Skeletal muscle tissue (tissue), 4 donors: ENCODE data around the gene LIN7A. TPM values are rescaled to one million over a fixed set of nuclear protein-coding genes. Genes with fewer than 3 reads are reported as not detected.

Experiments
- H3K27ac ChIP-seq: one replicate; pipeline ENCODE4 v1.7.0; 2013; ENCODE audit warnings: mild to moderate bottlenecking, low read depth, low read length, inconsistent platforms
- H3K27me3 ChIP-seq, 3 donors: one replicate each; pipeline ENCODE4 v1.7.0; 2013; ENCODE audit warnings: low read length in 3 of 3; ENCODE audit not compliant: control insufficient read depth in 3 of 3, insufficient read depth in 3 of 3
- H3K36me3 ChIP-seq, 3 donors: one replicate each; pipeline ENCODE4 v1.7.0; 2013; ENCODE audit warnings: low read length in 3 of 3; ENCODE audit not compliant: control insufficient read depth in 3 of 3, insufficient read depth in 3 of 3
- H3K4me1 ChIP-seq, 3 donors: one replicate each; pipeline ENCODE4 v1.7.0; 2013; ENCODE audit warnings: low read length in 3 of 3, mild to moderate bottlenecking in 3 of 3; ENCODE audit not compliant: control insufficient read depth in 3 of 3, insufficient read depth in 3 of 3
- H3K4me3 ChIP-seq, 3 donors: one replicate each; pipeline ENCODE4 v1.7.0; 2013; ENCODE audit warnings: low read length in 3 of 3
- H3K9ac ChIP-seq, 3 donors: one replicate each; pipeline ENCODE4 v1.7.0; 2013; ENCODE audit warnings: low read length in 3 of 3, mild to moderate bottlenecking in 3 of 3, moderate library complexity in 2 of 3, low read depth in 1 of 3
- H3K9me3 ChIP-seq, 3 donors: one replicate each; pipeline ENCODE4 v1.7.0; 2013; ENCODE audit warnings: low read length in 3 of 3; ENCODE audit not compliant: control insufficient read depth in 3 of 3
- total RNA-seq: library from RNA; depleted of rRNA; stranded (reverse); fragments of >200 nt; gene quantifications from one replicate; pipeline ENCODE4 v1.2.3, GENCODE V29; 2014
- donor health status: Osteomylitis.

The LIN7A gene
- total RNA-seq, 1 donor from 2014 or later: 1.6 TPM

DNA sequence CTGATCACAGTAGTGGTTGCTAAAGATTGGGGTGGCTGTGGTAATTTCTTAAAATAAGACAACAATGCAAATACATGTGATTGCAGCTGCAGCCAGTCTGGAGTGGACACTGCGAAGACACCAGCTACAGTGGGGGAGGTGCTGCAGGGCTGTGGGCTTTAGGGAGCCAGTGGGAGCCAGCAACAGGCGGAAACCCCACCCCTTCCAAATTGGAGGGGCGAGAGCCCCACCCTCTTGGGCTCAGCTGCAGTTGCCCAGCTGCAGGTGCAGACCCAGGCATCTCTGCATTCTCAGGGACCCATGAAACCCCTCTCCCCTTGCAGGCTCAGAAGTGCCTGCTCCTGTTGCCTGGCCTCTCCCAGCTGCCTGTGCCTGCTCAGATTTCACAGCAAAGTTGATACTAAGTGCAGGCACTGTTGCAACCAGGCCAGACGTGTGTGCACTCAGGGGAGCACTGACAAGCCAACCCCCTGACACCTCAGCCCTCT, 116.2 kb downstream of the LIN7A start:
- Histone ChIP-seq H3K36me3 (no peaks in the 10 kb centered on the region), H3K9ac (no peak overlapping the region), H3K9me3 (peaks cover 0 to 2% (median 0%) of the 10 kb centered on the region in 3 donors), H3K27ac (no peak overlapping the region), H3K4me1 (no peaks in the 10 kb centered on the region), H3K27me3 (no peaks in the 10 kb centered on the region), H3K4me3 (no peak overlapping the region)

DNA sequence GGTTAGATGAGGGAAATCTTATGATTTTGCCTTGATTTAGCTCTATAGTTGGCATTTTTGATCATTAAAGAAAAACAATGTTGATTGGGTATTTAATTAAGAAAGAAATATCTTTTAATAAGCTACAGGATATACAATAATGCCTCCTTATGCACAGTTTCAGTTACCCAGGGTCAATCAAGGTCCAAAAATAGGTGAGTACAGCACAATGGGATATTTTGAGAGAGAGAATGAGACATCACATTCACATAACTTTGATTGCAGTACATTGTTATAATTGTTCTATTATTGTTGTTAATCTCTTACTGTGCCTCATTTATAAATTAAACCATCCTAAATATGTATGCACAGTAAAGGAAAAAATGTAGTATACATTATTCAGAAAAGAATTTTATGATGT, 118.9 kb downstream of the LIN7A start:
- H3K36me3 ChIP-seq: no peaks in the 10 kb centered on the region
- no peak overlapping the region for H3K9ac ChIP-seq
- no peak overlapping the region for H3K4me3 ChIP-seq
- H3K27me3 ChIP-seq: no peaks in the 10 kb centered on the region
- H3K27ac ChIP-seq: no peak overlapping the region
- peaks cover 0 to 2% (median 0%) of the 10 kb centered on the region in 3 donors for H3K9me3 ChIP-seq
- no peaks in the 10 kb centered on the region for H3K4me1 ChIP-seq

DNA sequence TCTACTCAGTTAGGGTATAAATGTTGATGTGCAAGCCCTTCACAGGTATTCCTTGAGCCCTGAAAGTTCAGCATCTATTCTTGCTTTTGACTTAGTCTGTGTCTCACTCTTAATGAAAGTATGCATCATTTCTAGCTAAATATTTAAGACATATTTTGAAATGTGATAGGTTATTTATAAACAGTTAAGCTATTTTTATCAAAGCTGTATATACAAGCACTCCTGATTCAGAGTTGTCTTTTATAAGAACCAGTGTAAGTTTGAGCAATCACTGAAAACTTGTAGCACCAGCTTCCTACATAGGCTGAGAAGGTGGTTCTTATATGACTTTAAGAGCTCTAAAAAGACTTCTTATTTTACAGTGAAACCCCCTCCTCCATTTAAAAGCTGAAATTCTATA, 122.4 kb downstream of the LIN7A start:
- Histone ChIP-seq H3K4me3 (no peak overlapping the region), H3K4me1 (no peaks in the 10 kb centered on the region), H3K9me3 (no peaks in the 10 kb centered on the region), H3K27ac (no peak overlapping the region), H3K27me3 (no peaks in the 10 kb centered on the region), H3K36me3 (no peaks in the 10 kb centered on the region), H3K9ac (no peak overlapping the region)

DNA sequence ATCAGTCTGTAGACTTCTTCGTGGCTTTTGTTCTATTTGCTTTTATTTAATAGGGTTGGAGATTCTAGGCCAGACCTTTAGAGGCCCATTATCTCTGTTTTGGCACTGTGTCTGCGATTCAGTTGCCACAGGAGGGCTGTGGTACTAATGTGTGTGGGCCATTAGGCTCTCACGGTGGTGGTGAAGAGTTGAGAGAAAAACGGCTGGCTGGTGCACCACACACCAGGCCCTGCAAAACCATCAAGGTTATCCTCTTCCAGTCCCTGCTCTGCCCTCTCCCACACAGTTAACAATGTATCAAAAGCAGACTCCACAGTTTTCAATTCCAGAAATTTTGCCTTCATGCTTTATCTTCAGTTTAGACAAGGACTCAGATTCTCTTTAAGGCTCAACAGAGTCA, 123.3 kb downstream of the LIN7A start:
- no peak overlapping the region for H3K9ac ChIP-seq
- H3K27me3 ChIP-seq: no peaks in the 10 kb centered on the region
- no peaks in the 10 kb centered on the region for H3K36me3 ChIP-seq
- no peak overlapping the region for H3K4me3 ChIP-seq
- H3K27ac ChIP-seq: no peak overlapping the region
- no peaks in the 10 kb centered on the region for H3K4me1 ChIP-seq
- no peaks in the 10 kb centered on the region for H3K9me3 ChIP-seq

DNA sequence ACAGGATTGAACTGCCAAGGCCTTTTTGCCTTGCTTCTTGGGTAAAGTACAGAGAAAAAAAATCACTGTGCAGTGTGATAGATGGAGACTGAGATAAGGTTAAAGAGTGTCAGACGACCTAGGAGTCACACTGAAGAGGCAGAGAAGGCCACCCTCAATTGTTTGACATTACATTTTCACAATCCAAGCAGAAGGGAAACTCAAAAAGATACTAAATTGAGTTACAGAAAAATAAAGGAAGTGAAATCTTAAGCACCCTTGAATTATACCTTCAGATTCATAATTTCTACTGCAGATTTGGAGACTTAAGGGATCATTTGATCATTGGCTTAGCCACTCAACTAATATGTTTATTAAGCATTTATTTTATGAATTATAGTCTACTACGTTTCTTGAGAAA, 123.9 kb downstream of the LIN7A start:
- Histone ChIP-seq H3K4me1 (no peaks in the 10 kb centered on the region), H3K4me3 (no peak overlapping the region), H3K36me3 (no peaks in the 10 kb centered on the region), H3K9ac (no peak overlapping the region), H3K27me3 (no peaks in the 10 kb centered on the region), H3K9me3 (no peaks in the 10 kb centered on the region), H3K27ac (no peak overlapping the region)

DNA sequence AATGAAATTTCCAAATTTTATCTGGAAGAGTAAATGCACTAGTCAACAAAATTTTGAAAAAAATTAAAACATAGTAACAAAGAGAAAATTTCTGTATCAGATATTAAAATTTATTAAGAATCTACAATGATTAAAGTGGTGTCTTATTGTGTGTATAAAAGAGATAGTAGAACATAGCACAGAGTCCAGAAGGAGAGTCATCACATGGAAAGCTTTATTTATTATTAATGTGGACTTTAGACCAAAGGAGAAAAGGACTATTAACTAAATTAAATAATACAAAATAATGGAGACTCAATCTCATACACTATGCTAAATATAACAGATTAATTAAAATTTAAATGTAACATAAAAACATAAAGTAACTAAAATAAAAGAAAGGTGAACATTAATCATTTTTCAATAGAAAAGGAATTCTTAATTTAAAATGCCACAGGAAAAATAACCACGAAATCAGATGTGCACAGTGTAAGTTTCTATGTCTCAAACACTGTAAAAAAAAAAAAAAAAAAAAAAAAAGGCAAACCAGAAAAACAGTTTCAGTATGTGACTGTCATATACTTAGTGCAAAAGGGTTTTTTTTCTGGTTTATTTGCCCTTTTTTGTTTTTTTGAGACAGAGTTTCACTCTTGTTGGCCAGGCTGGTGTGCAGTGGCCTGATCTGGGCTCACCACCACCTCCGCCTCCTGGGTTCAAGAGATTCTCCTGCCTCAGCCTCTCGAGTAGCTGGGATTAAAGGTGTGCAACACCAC, 125.6 kb downstream of the LIN7A start:
- no peaks in the 10 kb centered on the region for H3K4me1 ChIP-seq
- no peaks in the 10 kb centered on the region for H3K27me3 ChIP-seq
- no peaks in the 10 kb centered on the region for H3K36me3 ChIP-seq
- no peak overlapping the region for H3K9ac ChIP-seq
- no peak overlapping the region for H3K27ac ChIP-seq
- H3K4me3 ChIP-seq: no peak overlapping the region
- H3K9me3 ChIP-seq: no peaks in the 10 kb centered on the region

- Histone ChIP-seq H3K27ac (no peak overlapping the region), H3K27me3 (no peaks in the 10 kb centered on the region), H3K9ac (no peak overlapping the region), H3K4me3 (no peak overlapping the region), H3K36me3 (no peaks in the 10 kb centered on the region), H3K9me3 (no peaks in the 10 kb centered on the region), H3K4me1 (no peaks in the 10 kb centered on the region)
Observed at GRCh38 chr12:80810874-80811273, 126.9 kb downstream of the LIN7A start.

GRCh38 chr12:80807640-80808288, 130.0 kb downstream of the LIN7A start:
- Histone ChIP-seq H3K4me3 (no peak overlapping the region), H3K4me1 (no peaks in the 10 kb centered on the region), H3K9ac (no peak overlapping the region), H3K27ac (no peak overlapping the region), H3K27me3 (no peaks in the 10 kb centered on the region), H3K36me3 (no peaks in the 10 kb centered on the region), H3K9me3 (no peaks in the 10 kb centered on the region)

DNA sequence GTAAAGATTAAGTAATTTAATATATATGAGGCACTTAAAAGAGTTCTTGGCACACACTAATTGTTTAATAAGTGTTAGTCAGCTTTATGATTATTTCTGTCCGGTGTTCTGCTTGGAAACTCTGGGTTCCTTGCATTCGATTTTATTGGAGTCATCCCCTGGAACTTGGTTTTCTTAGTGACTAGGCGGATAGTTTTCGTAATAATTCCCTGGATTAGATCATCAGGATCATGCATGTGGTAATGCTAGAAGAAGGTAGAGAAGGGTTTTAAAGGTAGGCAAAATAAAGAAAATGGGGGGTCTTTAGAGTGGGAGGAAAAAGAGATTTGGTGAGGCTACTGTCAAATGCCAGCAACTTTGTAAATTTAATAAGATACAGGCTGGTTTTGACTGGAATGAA, 132.6 kb downstream of the LIN7A start:
- Histone ChIP-seq H3K36me3 (no peaks in the 10 kb centered on the region), H3K4me1 (no peaks in the 10 kb centered on the region), H3K4me3 (no peak overlapping the region), H3K27me3 (no peaks in the 10 kb centered on the region), H3K9ac (no peak overlapping the region), H3K27ac (no peak overlapping the region), H3K9me3 (no peaks in the 10 kb centered on the region)

GRCh38 chr12:80802652-80803400, 134.9 kb downstream of the LIN7A start:
- Histone ChIP-seq H3K36me3 (no peaks in the 10 kb centered on the region), H3K27ac (no peak overlapping the region), H3K27me3 (no peaks in the 10 kb centered on the region), H3K4me3 (no peak overlapping the region), H3K9ac (no peak overlapping the region), H3K4me1 (no peaks in the 10 kb centered on the region), H3K9me3 (no peaks in the 10 kb centered on the region)
